NCI-H146 treated with DMSO at 0.1 percent for 48 hours (cell line): ENCODE measurements around the gene CDAN1.

Source experiments
- DNase-seq: peaks from one replicate; lab custom pipeline; 2025; ENCODE audit not compliant: unreplicated experiment; lab: John Stamatoyannopoulos, UW

Gene CDAN1

DNA sequence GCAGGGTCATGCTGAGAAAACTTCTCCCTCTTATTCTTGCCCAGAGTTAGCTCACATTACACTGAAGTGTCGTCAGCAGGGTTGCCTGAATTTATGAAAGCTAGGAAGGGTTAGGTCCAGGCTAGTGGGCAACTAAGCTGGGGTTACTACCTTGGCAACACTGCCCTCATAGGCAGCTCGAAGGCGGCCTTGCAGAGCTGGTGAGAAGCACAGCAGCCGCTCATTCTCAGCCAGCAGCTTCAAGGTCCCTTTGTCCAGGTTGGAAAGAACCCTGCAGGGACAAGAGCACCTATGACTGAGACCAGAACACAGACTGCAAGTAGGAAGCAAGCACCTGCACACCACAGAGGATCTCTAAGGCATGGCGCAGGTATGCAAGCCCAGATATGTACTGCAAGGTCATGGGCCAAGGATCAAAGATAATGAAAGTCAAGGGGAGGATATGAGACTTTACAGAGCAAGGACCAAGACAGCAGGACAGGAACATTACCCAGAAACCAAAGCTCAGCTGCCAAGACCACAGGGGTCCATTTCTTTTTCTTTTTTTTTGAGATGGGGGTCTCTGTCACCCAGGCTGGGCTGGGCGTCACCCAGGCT, 2.8 kb downstream of the CDAN1 start:
- DNase-seq = no peak

DNA sequence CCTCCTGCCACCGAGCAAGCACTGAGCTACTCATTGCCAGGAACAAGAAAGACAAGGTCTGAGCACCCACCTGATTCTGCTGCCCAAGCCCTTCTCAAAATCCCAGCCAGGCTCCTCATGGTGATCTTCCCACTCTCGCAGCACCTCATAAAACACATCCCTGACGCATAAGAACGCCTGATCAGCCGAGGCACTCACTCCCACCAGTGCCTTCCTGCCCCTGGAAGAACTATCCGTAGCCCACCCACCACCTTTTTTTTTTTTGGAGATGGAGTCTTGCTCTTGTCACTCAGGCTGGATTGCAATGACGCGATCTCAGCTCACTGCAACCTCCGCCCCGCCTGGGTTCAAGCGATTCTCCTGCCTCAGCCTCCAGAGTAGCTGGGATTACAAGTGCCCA, 3.9 kb downstream of the CDAN1 start:
- DNase-seq = no peak

DNA sequence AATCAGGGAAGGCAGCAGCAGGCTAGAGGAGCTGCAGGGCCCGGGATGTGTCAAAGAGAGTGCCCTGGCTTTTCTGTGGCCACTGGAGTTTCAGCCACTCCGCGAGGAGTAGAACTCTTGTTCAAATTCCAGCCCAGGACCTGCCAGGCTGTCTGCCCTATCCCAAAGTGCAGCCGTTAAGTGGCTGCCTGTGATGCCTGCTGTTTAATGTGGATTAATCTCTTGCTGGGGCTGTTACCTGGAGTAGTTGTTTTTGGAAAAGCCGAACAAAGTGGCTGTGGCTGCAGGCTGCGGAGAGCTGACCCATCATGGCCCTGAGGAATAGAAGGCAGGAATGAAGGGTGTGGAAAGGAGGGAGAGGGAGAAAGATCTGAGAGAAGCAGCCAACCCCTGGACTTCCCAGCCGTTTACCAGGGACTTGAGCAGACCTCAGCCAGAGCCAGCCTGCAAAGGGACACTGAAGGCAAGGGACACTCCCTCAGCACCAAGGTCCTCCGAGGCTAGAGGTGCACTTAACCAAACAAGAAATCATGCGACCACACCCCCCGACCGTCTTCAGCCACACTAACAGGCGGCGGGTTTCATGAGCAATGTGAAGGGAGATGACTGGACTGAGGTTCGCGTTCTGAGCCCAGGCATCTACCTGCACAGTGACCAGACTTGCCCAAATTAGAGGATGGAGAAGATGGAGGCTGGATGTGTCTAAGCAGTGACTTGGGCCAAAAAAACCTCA, 4.7 kb downstream of the CDAN1 start:
- DNase-seq = no peak

- DNase-seq = no peak
Observed at GRCh38 chr15:42731461-42731860, 5.5 kb downstream of the CDAN1 start.

DNA sequence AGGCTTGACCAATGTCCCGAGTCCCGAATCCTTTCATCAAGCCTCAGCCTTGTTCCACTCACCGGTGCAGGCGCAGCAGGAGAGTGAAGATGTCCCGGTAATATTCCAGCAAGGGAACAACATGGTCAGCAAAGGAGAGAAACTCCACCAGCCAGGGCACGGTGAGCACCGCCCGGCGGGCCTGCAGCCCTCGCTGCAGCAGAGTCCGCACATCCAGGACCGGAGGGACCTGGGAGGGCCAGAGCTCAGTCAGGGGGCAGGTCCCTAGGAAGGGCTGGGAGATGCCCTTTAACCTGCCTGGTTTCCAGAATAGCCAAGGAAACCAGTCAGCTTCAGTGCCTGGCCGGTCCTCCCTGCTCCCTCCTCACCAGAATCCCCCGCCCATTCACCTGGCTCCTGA, 6.4 kb downstream of the CDAN1 start:
- no peak for DNase-seq

DNA sequence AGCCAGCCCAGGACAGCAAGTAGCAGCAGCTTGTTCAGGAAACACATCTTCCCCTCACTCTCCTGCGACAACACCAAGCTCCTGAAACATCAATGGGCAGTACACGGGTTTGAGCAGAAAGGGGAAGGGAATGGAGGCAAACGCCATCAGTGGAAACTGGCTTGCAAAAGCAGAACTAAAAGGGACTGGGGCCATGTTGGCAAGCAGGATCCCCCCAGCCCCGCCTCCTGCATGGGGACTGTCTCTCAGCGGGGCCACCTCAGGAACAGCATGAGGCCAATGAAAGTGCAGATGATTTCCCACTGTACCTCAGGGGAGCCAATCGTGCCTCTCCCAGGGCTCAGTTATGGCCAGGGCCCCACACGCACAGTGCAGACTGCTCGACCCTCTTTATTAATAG, 6.8 kb downstream of the CDAN1 start:
- no peak for DNase-seq

DNA sequence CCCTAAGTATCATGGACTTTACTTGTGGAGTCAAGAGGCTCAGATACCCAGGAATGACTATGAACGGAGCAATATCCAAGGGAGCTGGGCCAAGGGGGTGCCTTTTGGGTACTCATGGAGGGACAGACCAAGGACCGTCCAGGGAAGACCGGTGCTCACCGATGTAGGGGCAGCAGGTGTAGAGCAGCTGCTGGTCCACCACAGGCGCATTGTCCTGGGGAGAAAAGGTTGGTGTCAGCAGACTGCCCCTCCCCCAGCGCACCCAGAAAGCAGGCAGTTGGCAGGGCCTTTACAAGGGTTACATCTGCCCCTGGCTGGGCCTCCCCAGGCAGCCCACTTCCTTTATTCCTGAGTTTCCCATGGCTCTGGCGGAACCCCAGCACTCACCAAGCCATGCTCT, 7.5 kb downstream of the CDAN1 start:
- DNase-seq = no peak

DNA sequence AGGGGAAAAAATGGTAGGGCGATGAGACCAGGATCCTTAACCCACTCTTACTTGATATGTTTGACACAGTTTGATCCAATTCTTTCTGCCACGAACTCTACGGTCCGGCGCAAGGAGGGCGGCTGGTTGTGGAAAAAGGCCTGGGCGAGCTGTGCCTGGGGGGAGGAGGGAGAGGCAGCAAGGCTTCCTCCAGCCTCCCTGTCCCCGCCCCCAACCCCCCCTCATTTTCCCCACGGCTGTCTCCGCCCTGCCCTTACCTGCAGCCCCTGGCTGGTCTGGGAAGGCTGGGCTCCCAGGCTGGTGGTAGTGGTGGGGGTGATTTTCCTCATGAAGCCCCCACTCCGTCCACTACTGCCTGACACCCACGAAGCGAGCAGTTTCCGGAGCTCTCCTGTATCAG, 8.0 kb downstream of the CDAN1 start:
- no peak for DNase-seq

- no peak for DNase-seq
Observed at GRCh38 chr15:42728560-42728959, 8.4 kb downstream of the CDAN1 start.

DNA sequence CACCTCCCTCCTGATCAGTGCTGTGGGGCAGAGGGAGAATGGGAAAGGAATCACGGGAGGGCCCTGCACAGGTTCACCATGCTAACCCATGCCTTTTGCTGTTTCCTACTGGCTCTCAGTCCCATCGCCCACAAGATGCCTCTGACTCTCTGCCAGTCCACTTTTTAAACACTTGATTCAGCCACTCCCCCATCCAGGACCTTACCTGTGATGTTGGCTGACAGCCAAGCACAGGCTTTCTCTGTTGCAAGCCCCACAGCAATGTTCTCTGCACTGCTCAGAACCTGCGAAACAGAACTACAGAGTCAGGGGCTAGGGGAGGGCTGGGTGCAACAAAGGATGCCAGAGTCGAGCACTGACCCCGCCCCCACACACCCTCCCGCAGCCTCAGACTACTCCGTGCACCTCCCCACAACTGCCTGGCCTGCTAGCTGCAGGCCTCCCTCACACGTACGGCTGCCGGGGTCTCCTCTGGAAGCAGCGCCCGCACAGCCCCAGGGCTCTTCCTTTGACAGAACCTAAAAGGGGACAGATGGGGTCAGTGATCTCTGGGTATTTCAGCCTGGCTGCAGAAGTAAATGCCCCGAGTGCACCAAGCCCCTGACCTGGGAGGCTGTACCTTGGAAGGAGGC, 9.1 kb downstream of the CDAN1 start:
- no peak for DNase-seq

DNA sequence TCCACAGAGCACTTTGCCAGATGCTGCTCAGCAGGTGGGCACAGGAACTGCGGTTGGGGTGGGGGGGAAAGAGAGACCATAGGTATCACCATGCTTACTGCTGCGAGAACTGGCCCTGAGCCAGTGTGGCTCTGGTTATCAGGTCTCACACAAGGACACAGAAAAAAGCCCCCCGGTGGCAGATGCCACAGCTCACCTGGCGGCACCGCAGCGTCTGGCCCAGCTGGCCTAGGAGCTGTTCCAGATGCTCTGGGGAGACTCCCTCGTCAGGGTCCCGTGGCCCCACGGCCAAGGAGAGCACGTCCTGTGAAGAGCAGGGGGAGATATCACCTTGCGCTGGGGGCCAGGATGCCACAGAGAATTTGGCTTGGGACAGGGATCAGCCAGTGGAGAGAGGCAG, 10.8 kb downstream of the CDAN1 start:
- peak; percentile 28 for DNase-seq

DNA sequence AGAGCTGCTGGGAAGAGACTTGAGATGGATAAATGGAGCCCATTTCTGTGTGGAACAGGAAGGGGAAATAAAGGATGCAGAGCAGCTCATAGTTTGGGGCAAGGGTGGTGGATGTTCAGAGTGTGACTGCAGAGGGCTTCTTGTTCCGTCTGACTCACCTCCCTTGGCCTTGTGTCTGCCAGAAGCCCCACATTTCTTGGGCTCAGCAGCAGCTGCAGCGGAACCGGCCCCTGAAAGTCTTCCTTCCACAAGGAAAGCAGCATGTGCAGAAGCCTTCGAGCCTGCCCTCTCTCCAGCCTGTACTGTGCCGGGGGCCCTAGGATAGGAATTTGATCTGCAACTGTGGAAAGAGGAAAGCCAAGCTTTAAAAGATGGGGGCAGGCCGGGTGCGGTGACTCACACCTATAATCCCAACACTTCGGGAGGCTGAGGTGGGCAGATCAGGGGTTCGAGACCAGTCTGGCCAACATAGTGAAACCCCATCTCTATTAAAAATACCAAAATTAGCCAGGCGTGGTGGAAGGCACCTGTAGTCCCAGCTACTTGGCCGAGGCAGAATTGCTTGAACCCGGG, 11.5 kb downstream of the CDAN1 start:
- no peak for DNase-seq

- DNase-seq = no peak
Observed at GRCh38 chr15:42724276-42724675, 12.7 kb downstream of the CDAN1 start.

DNA sequence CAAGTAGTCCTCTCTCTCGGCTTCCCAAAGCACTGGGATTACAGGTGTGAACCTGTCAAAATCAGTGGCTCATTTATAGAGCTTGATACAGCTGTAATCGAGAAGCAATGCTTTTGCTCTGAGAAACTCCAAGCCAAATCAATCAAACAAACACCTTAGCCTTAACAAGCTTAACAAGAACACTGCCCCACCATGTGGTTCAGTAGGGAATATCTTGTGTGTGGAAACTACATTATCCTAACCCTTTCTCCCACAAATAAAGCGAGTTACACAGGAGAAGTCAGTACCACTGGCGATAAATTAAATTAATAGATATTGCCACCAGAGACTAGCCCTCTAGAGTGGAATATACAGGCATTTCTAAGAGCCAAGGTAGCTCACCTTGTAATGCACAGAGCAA, 13.9 kb downstream of the CDAN1 start:
- no peak for DNase-seq

GRCh38 chr15:42721916-42722315, 15.0 kb downstream of the CDAN1 start:
- DNase-seq = no peak

DNA sequence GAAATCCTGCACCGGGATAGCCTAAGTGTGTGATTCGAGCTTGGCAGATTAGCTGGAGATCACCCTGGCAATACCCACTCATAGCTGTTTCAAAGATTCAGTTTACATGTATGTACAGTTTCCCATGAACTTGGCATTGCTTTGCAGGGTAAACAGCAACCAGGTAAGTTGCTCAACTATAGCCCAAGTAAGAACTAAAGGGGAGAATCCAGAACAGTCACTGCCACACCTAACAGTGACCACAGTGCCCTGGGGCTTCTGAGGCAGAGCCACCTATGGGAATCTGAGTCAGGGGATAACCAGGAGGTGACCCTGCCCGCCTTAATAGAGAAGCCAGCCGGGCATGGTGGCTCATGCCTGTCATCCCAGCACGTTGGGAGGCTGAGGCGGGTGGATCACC, 15.9 kb downstream of the CDAN1 start:
- no peak for DNase-seq

DNA sequence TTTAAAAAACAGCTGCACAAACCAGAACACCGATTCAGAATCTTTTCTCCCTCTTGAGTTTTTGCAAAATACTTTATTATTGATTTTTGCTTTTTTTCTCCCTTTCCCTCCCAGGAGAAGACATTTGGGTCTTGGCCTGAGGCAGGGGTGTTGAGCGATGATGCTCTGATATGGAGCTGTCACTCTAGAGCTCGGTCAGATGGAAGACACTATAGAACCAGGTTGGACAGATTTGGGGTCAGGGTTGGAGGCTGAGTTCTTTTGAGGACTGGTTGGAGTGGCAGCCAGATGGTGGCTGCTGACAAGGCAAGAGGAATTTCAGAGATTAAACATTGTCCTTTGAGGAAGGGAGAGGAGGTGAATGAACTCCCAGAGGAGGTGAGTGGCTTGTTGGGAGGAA, 16.9 kb downstream of the CDAN1 start:
- no peak for DNase-seq

- no peak for DNase-seq
Observed at GRCh38 chr15:42719043-42719442, 17.9 kb downstream of the CDAN1 start.

- DNase-seq = no peak
Observed at GRCh38 chr15:42716626-42717025, 20.3 kb downstream of the CDAN1 start.

GRCh38 chr15:42716125-42716524, 20.8 kb downstream of the CDAN1 start:
- no peak for DNase-seq

DNA sequence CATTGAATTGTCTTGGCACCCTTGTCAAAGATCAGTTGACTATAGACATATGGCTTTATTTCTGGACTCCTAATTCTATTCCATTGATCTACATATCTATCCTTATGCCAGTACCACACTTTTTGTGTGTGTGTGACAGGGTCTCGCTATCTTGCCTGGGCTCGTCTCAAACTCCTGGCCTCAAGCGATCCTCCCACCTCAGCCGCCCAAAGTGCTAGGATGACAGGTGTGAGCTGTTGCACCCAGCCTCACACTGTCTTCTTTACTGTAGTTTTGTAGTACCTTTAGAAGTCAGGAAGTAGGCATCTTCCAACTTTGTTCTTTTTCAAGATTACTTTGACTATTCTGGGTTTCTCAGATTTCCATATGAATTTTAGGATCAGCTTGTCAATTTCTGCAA, 24.3 kb downstream of the CDAN1 start:
- no peak for DNase-seq

DNA sequence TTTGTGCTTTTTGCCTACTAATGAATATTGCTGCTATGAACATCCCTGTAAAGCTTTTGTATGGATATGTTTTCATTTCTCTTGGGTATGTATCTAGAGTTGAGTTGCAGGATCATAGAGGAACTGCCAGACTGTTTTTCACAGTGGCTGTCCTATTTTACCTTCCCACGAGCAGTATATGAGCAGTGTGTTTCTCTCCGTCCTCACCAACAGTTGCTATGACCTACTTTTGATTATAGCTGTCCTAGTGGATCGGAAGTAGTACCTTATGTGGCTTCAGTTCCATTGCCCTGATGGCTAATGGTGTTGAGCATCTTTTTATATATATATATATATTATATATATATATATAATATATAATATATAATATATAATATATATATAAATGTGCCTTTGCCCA, 25.2 kb downstream of the CDAN1 start:
- no peak for DNase-seq
